Mesenchymal stem cell (in vitro differentiated cells and primary cell): ENCODE results near the gene HUNK.
"Not testable (repeated sequence)": the region's sequence is repeated elsewhere in the genome, so short reads cannot be mapped to it uniquely, and the experiment has no call there.

Experiments
- DNase-seq: peaks from one replicate; pipeline ENCODE4 v3.0.0-alpha.2; 2013
- H2AFZ ChIP-seq: one replicate; pipeline ENCODE4 v1.6.1; 2013; ENCODE audit warnings: low read depth, mild to moderate bottlenecking, control low read depth, inconsistent platforms, low read length, moderate library complexity
- H2AK5ac ChIP-seq: 2 replicates; pipeline ENCODE4 v1.6.1; 2013; ENCODE audit warnings: low read length, moderate library complexity, mild to moderate bottlenecking, inconsistent platforms; ENCODE audit not compliant: severe bottlenecking
- H2BK120ac ChIP-seq: one replicate; pipeline ENCODE4 v1.6.1; 2013; ENCODE audit warnings: low read depth, mild to moderate bottlenecking, inconsistent platforms, low read length, moderate library complexity
- H2BK12ac ChIP-seq, 2 experiments: one replicate each; pipeline ENCODE4 v1.6.1; 2013; ENCODE audit warnings: inconsistent platforms in 2 of 2, low read length in 2 of 2, mild to moderate bottlenecking in 2 of 2, moderate library complexity in 2 of 2, control low read depth in 1 of 2
- H2BK15ac ChIP-seq: one replicate; pipeline ENCODE4 v1.6.1; 2013; ENCODE audit warnings: mild to moderate bottlenecking, low read depth, inconsistent platforms; ENCODE audit not compliant: poor library complexity, severe bottlenecking
- H2BK5ac ChIP-seq: 2 replicates; pipeline ENCODE4 v1.6.1; 2013; ENCODE audit warnings: low read depth, mild to moderate bottlenecking, low read length, control low read depth, inconsistent platforms; ENCODE audit not compliant: poor library complexity, severe bottlenecking
- H3K14ac ChIP-seq, 2 experiments: one replicate each; pipeline ENCODE4 v1.6.1; 2013; ENCODE audit warnings: inconsistent platforms in 2 of 2, low read length in 2 of 2, control low read depth in 1 of 2, mild to moderate bottlenecking in 1 of 2, moderate library complexity in 1 of 2
- H3K18ac ChIP-seq, 2 experiments: one replicate each; pipeline ENCODE4 v1.6.1; 2013; ENCODE audit warnings: inconsistent platforms in 2 of 2, low read length in 2 of 2, control low read depth in 1 of 2, low read depth in 1 of 2, mild to moderate bottlenecking in 1 of 2
- H3K23ac ChIP-seq, 2 experiments: one replicate each; pipeline ENCODE4 v1.6.1; 2013; ENCODE audit warnings: inconsistent platforms in 2 of 2, low read length in 2 of 2, mild to moderate bottlenecking in 2 of 2, moderate library complexity in 2 of 2, control low read depth in 1 of 2
- H3K27ac ChIP-seq: 2 replicates; pipeline ENCODE4 v1.5.1; 2013; ENCODE audit warnings: mild to moderate bottlenecking, moderate library complexity, low read length, control low read depth, inconsistent platforms; ENCODE audit not compliant: poor library complexity, severe bottlenecking
- H3K27me3 ChIP-seq, 2 experiments: 2 replicates each; pipeline versions ENCODE4 v1.6.1 to v1.7.0; 2013; ENCODE audit warnings: low read length in 2 of 2, mild to moderate bottlenecking in 2 of 2, moderate library complexity in 2 of 2, control low read depth in 1 of 2, inconsistent platforms in 1 of 2; ENCODE audit not compliant: control insufficient read depth in 1 of 2, insufficient read depth in 1 of 2
- H3K36me3 ChIP-seq, 2 experiments: 2 replicates each; pipeline versions ENCODE4 v1.6.1 to v1.7.0; 2013; ENCODE audit warnings: low read length in 2 of 2, control low read depth in 1 of 2, inconsistent platforms in 1 of 2, low read depth in 1 of 2, mild to moderate bottlenecking in 1 of 2; ENCODE audit not compliant: insufficient read depth in 2 of 2, control insufficient read depth in 1 of 2
- H3K4ac ChIP-seq, 2 experiments: one replicate each; pipeline ENCODE4 v1.6.1; 2013; ENCODE audit warnings: inconsistent platforms in 2 of 2, low read length in 2 of 2, mild to moderate bottlenecking in 2 of 2, moderate library complexity in 2 of 2, control low read depth in 1 of 2, low read depth in 1 of 2
- H3K4me1 ChIP-seq: 2 replicates; pipeline ENCODE4 v1.6.1; 2013; ENCODE audit warnings: low read depth, low read length, control low read depth; ENCODE audit not compliant: control insufficient read depth, insufficient read depth
- H3K4me2 ChIP-seq: 2 replicates; pipeline ENCODE4 v1.6.1; 2013; ENCODE audit warnings: low read length, mild to moderate bottlenecking, inconsistent platforms; ENCODE audit not compliant: poor library complexity, severe bottlenecking
- H3K4me3 ChIP-seq, 2 experiments: 2 replicates each; pipeline versions ENCODE4 v1.5.1 to v1.7.0; 2013; ENCODE audit warnings: low read length in 2 of 2, mild to moderate bottlenecking in 2 of 2, control low read depth in 1 of 2, low read depth in 1 of 2; ENCODE audit not compliant: insufficient read depth in 1 of 2
- H3K79me1 ChIP-seq: replicated peaks from 2 replicates; pipeline ENCODE4 v1.6.1; 2013; ENCODE audit warnings: mild to moderate bottlenecking, control low read depth, low read length, inconsistent platforms; ENCODE audit not compliant: poor library complexity, severe bottlenecking
- H3K9ac ChIP-seq: 2 replicates; pipeline ENCODE4 v1.7.0; 2013; ENCODE audit warnings: mild to moderate bottlenecking, low read length, moderate library complexity
- H3K9me3 ChIP-seq: 2 replicates; pipeline ENCODE4 v1.7.0; 2013; ENCODE audit warnings: mild to moderate bottlenecking, low read length; ENCODE audit not compliant: control insufficient read depth
- H4K8ac ChIP-seq: one replicate; pipeline ENCODE4 v1.6.1; 2013; ENCODE audit warnings: inconsistent platforms, mild to moderate bottlenecking, low read length, moderate library complexity
- H4K91ac ChIP-seq: one replicate; pipeline ENCODE4 v1.6.1; 2013; ENCODE audit warnings: mild to moderate bottlenecking, low read length, inconsistent platforms
- WGBS: methylation state at CpG from one replicate; pipeline ENCODE4 v1.1.7; 2013; ENCODE audit warnings: mixed read lengths; 5-methylcytosine and 5-hydroxymethylcytosine counted together

HUNK gene

GRCh38 chr21:32038751-32039150, 165.9 kb downstream of the HUNK start:
- DNase-seq, H3K23ac ChIP-seq, H3K27ac ChIP-seq, H3K4me1 ChIP-seq, H3K4me2 ChIP-seq, H2BK5ac ChIP-seq, H3K18ac ChIP-seq, H3K27me3 ChIP-seq, H2BK12ac ChIP-seq, H2BK15ac ChIP-seq, H2AK5ac ChIP-seq, H4K8ac ChIP-seq, H3K4me3 ChIP-seq, H3K9me3 ChIP-seq, H3K36me3 ChIP-seq, H2AFZ ChIP-seq, H3K4ac ChIP-seq, H3K14ac ChIP-seq, H3K79me1 ChIP-seq, H4K91ac ChIP-seq, H2BK120ac ChIP-seq, H3K9ac ChIP-seq: not testable (repeated sequence)
- WGBS: 73% methylated on average over 2 of the region's 4 CpGs

GRCh38 chr21:32043458-32043857, 170.6 kb downstream of the HUNK start:
- Histone ChIP-seq H2BK120ac (no peak overlapping the region), H4K8ac (no peak overlapping the region), H2BK15ac (no peak overlapping the region), H4K91ac (no peak overlapping the region), H2AK5ac (no peak overlapping the region), H2BK12ac (no peak overlapping the region), H3K4ac (no peak overlapping the region), H2BK5ac (no peak overlapping the region), H3K9me3 (peaks cover 2% of the 10 kb centered on the region), H3K79me1 (no peaks in the 10 kb centered on the region), H3K14ac (no peak overlapping the region), H3K4me2 (no peak overlapping the region), H2AFZ (no peak overlapping the region), H3K27ac (no peak overlapping the region), H3K23ac (no peak overlapping the region), H3K18ac (no peak overlapping the region), H3K4me3 (no peak overlapping the region), H3K27me3 (peaks cover 0 to 5% of the 10 kb centered on the region in 2 experiments), H3K36me3 (no peaks in the 10 kb centered on the region), H3K9ac (no peak overlapping the region), H3K4me1 (no peaks in the 10 kb centered on the region)
- 88% methylated on average over 10 of the region's 10 CpGs for WGBS
- no peak for DNase-seq

GRCh38 chr21:32044205-32045180, 171.7 kb downstream of the HUNK start:
- H2BK5ac ChIP-seq: no peak overlapping the region
- H2BK120ac ChIP-seq: no peak overlapping the region
- H3K36me3 ChIP-seq: no peaks in the 10 kb centered on the region
- no peaks in the 10 kb centered on the region for H3K79me1 ChIP-seq
- H2AK5ac ChIP-seq: no peak overlapping the region
- DNase-seq: no peak
- no peaks in the 10 kb centered on the region for H3K4me1 ChIP-seq
- no peak overlapping the region for H2AFZ ChIP-seq
- no peak overlapping the region for H3K4ac ChIP-seq
- no peak overlapping the region for H3K4me2 ChIP-seq
- H3K18ac ChIP-seq: no peak overlapping the region
- H2BK15ac ChIP-seq: no peak overlapping the region
- H2BK12ac ChIP-seq: no peak overlapping the region
- no peak overlapping the region for H3K9ac ChIP-seq
- no peak overlapping the region for H3K23ac ChIP-seq
- H4K8ac ChIP-seq: no peak overlapping the region
- no peak overlapping the region for H3K14ac ChIP-seq
- H3K9me3 ChIP-seq: peaks cover 2% of the 10 kb centered on the region
- no peak overlapping the region for H4K91ac ChIP-seq
- H3K4me3 ChIP-seq: no peak overlapping the region
- H3K27me3 ChIP-seq: peaks cover 0 to 5% of the 10 kb centered on the region in 2 experiments
- WGBS: 88% methylated on average over 24 of the region's 25 CpGs
- H3K27ac ChIP-seq: no peak overlapping the region

- 73% methylated on average over 3 of the region's 5 CpGs for WGBS
- no peak overlapping the region for H3K4ac ChIP-seq
- H3K27me3 ChIP-seq: peaks cover 0 to 5% of the 10 kb centered on the region in 2 experiments
- no peak overlapping the region for H3K9ac ChIP-seq
- no peak for DNase-seq
- no peak overlapping the region for H3K14ac ChIP-seq
- peaks cover 5% of the 10 kb centered on the region for H3K9me3 ChIP-seq
- H3K4me2 ChIP-seq: no peak overlapping the region
- no peak overlapping the region for H2BK120ac ChIP-seq
- H2BK15ac ChIP-seq: no peak overlapping the region
- H2AFZ ChIP-seq: no peak overlapping the region
- no peaks in the 10 kb centered on the region for H3K79me1 ChIP-seq
- no peak overlapping the region for H3K27ac ChIP-seq
- H3K4me1 ChIP-seq: no peaks in the 10 kb centered on the region
- H3K4me3 ChIP-seq: no peak overlapping the region
- H4K8ac ChIP-seq: no peak overlapping the region
- no peak overlapping the region for H2BK5ac ChIP-seq
- H4K91ac ChIP-seq: no peak overlapping the region
- H2AK5ac ChIP-seq: no peak overlapping the region
- no peak overlapping the region for H2BK12ac ChIP-seq
- no peak overlapping the region for H3K18ac ChIP-seq
- no peaks in the 10 kb centered on the region for H3K36me3 ChIP-seq
- H3K23ac ChIP-seq: no peak overlapping the region
Observed at GRCh38 chr21:32046191-32046590, 173.4 kb downstream of the HUNK start.
